Activated naive CD8-positive, alpha-beta T cell treated with anti-CD3 and anti-CD28 coated beads, Interleukin-2, amount 50 U/mL, for 16 hours (primary cell): Measurements from ENCODE around the gene SELENBP1.
"Not testable (repeated sequence)": the region's sequence is repeated elsewhere in the genome, so short reads cannot be mapped to it uniquely, and the experiment has no call there.

Source experiments
- DNase-seq: peaks from one replicate; pipeline ENCODE4 v3.0.0-alpha.2; 2020; ENCODE audit warnings: low read depth, low spot score

SELENBP1 gene

DNA sequence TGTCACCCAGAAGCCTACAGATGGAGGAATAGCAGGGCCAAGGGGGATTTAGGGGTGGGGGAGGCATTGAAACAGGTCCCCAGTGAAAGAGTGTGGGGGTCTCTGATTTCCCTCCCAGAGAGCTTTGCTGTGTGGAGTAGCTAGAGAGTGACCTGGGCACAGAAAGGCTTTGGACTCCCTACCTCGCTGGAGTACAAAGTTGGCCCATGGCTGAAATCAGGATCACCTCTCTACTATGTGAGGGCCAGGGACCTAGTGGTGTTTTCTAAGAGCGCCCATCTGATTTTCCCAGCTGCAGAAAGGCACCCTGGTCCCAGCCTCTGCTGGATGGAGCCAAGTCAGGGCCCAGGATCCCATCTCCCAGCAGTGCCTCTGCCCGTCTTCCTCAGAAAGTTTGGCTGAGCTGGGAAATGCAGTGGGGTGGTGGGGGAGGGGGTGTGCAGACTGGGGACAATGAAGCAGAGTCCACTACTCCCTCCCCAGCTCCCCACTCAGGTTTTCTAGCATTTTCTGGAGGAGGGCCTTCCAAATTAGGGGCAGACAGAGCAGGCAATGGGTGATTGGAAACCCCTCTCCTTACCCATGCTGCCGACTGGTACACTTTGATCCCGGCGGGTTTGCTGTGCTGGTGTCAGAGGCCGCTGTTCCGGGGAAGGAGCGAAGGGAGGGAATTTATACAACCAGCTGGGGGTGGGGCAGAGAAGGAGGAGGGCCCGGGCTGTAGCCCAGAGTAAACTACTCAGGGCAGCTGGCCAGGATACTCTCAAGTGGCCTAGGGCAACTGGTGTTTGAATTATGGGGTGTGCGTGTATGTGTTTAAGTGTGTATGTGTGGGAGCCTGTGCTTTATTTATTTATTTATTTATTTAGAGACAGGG lies at the start of gene SELENBP1:
Gene SELENBP1, minus strand, starts transcription at position 648 of the 877 bp plus-strand sequence. Its CDS starts 64 bp downstream, at position 584.
- no peak for DNase-seq

DNA sequence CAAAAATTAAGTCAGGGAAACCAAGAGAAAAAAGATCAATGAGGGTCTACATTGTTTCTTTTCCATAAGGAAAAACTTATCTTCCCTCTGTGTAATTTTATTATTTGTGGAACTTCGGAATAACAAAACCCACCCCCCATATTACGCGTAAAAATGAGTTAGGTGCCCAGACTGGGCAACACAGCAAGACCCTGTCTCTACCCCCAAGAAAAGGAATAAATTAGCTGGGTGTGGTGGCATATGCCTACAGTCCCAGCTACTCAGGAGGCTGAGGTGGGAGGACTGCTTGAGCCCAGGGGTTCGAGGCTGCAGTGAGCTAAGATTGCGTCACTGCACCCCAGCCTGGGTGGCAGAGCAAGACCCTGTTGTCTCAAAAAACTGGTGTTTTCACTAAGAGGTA lies 47.3 kb upstream of the SELENBP1 start:
- DNase-seq: no peak

DNA sequence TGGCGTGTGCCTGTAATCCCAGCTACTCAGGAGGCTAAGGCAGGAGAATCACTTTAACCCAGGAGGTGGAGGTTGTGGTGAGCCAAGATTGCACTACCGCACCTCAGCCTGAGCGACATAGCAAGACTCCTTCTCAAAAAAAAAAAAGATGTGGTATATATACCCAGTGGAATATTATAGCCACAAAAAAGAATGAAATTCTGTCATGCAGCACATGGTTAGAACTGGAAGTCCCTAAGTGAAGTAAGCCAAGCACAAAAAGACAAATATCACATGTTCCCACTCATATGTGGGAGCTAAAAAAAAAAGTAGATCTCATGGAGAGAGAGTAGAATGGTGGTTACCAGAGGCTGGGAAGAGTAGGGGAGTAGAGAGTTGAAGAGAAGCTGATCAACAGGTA lies 45.6 kb upstream of the SELENBP1 start:
- no peak for DNase-seq

GRCh38 chr1:151416231-151416630 lies 43.7 kb upstream of the SELENBP1 start:
- DNase-seq: no peak

GRCh38 chr1:151411884-151412283 lies 39.4 kb upstream of the SELENBP1 start:
- no peak for DNase-seq

GRCh38 chr1:151408891-151409290 lies 36.4 kb upstream of the SELENBP1 start:
- no peak for DNase-seq

DNA sequence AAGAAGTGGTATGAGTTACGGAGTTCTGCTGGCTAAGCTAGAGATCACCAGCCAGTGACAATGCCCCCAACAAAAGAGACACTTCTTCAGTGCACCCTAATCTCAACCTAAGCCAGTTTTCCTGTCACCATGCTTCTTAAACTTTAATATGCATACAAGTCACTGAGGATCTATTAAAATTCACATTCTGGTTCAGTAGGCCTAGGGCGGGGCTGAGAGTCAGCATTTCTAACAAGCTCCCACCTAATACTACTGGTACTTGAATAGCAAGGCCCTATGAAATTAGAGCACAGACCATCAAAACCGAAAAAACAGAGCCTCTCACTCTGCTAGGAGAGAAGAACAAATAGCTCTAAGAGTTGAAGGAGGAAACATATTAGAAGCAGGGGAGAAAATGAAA lies 34.8 kb upstream of the SELENBP1 start:
- no peak for DNase-seq

GRCh38 chr1:151406176-151406575 lies 33.7 kb upstream of the SELENBP1 start:
- DNase-seq: no peak

DNA sequence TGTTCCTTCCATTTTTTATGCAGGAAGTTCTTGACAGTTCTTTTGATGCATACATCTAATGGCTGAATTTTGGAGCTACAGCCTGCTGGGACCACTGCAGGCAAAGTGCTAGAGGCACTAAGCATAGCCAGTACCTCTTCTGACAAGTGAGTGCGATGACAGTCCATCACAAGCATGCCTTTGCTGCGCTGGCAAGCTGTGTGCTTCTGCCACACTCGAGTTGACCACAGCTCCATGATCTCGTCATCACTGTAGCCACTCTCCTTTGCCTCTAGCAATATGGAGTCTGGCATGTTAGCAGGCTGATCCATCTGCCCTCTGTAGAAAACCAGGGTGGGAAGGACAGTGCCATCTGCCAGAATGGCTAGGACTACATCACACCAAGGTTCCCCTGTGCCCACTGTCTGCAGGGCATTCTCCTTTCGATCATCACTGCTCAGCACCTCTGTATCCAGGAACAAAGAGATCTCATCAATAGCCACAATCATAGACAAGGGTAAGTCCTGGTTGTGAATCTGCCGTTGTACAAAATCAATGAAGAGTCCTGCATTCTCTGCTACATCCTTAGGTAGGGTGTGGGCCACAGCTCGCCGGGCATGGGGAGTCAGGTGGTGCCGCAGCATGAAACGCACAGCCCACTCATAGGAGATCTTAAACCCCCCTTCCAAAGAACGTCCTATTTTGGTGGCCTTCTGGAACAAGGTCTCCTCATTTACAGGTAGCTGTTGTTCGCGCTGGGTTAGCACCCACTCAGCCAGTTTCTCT lies 32.9 kb upstream of the SELENBP1 start:
- DNase-seq: no peak

- no peak for DNase-seq
Observed at GRCh38 chr1:151403612-151404011, 31.1 kb upstream of the SELENBP1 start.

DNA sequence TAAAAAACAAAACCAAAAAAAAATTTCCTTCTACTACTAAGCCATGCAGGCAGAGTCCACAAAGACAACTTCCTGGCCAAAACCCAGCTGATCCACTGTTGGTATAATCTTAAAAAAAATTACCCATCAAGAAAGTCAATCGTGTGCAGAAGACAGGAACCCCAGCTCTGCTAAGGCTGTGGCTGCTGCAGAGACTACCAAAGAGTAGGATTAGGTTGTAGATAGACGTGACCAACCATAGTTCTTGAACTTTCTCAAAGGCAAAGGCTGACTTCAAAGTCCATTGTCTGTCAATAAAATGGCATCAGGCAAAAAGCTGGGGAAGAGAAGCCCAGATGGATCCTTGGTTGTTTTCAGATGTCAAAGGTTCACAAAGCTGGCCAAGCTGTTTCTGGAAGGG lies 30.3 kb upstream of the SELENBP1 start:
- DNase-seq: no peak

DNA sequence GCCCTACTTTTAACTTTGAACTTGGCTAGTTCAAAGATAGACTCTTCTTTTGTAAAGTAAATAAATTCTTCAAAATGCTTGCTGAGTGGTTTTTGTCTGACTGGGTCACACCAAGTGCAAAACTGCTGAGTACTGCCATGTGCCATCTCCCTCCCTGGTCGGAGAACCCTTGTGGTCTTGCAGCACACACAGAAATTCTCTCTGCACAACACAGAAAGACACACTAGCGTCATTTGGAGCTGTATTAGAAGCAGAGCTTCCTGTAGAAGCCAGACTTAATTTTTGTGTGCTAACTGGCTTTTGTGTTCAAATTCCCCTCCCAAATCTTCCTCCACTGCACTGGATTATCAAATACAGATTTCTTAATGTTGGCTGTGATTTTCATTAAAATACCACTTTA lies 29.4 kb upstream of the SELENBP1 start:
- no peak for DNase-seq

- DNase-seq: no peak
Observed at GRCh38 chr1:151401125-151401788, 28.8 kb upstream of the SELENBP1 start.

GRCh38 chr1:151399324-151400171 lies 27.0 kb upstream of the SELENBP1 start, which contains the start of gene PSMB4:
TSS of gene PSMB4 (plus strand) at chr1:151399573. CDS start at chr1:151399588, 15 bp downstream.
- DNase-seq: peak; percentile 55

DNA sequence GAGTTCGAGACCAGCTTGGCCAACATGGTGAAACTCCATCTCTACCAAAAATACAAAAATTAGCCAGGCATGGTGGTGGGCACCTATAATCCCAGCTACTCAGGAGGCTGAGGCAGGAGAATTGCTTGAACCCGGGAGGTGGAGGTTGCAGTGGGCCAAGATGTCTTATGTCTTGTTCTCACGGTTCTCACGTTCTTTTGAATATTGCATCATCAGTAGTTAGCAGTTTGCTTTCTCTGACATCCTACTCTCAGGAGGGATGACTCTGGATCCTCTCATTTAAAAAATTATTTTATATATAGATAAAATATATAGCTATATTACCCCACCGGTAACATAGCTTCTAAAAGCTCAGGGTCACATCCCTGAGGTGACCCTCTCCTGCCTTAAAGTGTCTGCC lies 23.8 kb upstream of the SELENBP1 start:
- DNase-seq: not testable (repeated sequence)

GRCh38 chr1:151393583-151393982 lies 21.1 kb upstream of the SELENBP1 start:
- DNase-seq: no peak

DNA sequence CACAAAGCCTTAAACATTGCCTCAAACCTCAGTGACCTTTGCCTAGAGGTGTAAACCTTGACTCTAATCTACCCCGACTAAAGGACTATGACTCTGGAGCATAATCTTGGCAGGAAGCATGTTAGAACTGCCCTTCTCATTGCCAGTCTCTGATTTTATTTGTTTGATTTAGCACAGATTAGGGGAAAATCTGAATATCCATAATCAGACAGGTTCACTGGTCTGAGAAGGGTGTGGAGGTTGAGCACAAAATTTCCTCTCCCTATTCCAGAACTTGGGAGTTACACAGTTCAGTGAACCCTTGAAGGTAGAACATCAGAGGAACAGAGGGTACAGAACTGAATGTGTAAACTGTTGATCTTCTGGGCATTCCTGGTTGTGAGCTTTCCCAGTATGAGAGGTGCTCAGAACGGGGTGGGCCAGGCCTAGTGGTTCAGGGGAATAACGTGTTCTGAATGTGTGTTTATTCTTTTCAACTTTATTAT lies 18.6 kb upstream of the SELENBP1 start:
- DNase-seq: no peak

DNA sequence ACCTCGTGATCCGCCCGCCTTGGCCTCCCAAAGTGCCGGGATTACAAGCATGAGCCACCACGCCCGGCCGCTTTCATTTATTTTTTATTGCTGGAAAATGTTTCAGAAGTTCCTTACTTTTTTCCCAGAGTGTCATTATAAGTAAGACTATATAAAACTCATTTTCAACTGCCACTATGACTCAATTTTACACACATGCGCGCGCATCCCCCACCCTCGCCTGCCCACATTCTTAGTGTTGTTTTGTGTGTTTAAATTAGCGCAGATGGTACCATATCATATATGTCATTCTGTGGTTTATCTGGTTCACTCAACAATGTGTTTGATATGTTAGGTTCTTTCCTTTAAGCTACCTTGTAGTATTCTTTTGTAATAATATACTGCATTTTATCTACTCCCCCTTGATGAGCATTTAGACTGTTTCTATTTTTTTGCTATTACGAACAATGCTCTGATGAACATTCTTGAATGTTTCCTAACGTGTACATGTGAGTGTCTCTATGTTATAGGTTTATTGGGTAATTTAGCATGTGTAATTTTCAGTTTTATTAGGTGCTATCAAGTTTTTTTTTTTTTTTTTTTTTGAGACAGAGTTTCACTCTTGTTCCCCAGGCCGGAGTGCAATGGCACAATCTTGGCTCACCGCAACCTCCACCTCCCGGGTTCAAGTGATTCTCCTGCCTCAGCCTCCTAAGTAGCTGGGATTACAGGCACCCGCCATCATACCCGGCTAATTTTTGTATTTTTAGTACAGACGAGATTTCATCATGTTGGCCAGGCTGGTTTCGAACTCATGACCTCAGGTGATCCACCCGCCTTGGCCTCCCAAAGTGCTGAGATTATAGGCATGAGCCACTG lies 17.9 kb upstream of the SELENBP1 start:
- DNase-seq: not testable (repeated sequence)

DNA sequence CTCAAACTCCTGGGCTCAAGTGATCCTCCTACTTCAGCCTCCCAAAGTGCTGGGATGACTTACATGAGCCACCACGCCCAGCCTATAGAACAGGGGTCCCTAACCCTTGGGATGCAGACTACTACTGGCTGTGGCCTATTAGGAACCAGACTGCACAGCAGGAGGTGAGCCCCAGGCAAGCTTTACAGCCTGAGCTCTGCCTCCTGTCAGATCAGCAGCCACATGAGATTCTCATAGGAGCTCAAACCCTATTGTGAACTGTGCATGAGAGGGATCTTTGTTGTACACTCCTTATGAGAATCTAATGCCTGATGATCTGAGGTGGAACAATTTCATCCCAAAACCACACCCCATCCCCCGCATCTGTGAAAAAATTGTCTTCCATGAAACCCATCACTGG lies 13.5 kb upstream of the SELENBP1 start:
- no peak for DNase-seq

DNA sequence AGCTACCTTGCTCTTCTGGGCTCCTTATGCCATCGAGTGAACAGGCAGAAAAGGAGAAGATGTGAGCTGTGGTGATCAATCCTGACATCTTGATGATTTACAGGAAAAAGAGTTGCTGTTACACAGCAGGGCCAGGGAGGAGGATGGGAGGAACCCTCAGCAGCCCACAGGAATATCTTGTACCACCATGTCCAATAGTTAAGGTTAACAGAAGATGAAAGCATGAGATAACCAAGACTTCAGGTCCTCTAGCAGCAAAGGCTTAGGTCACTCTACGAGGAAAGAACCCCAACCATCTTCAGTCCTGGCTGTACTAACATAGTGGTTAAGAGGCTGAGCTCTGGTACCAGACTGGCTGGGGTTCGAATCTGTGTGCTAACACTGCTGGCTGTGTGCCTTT lies 12.1 kb upstream of the SELENBP1 start:
- DNase-seq: no peak
